ENCODE results near the gene PTK7.
A peak's percentile ranks its signal among the peaks of the same experiment; 100 is the strongest.
"Not testable (repeated sequence)": the region's sequence is repeated elsewhere in the genome, so short reads cannot be mapped to it uniquely, and the experiment has no call there.

PTK7 gene

GRCh38 chr6:43120101-43120763 is 44.1 kb downstream of the PTK7 start:
- DNase-seq = no peak

- DNase-seq = no peak
Observed at GRCh38 chr6:43120944-43121913, 45.1 kb downstream of the PTK7 start.

- no peak for DNase-seq
Observed at GRCh38 chr6:43122146-43122545, 46.0 kb downstream of the PTK7 start.

- peak; percentile 75 for DNase-seq
Observed at GRCh38 chr6:43123461-43124314, 47.6 kb downstream of the PTK7 start.

- peak; percentile 40 for DNase-seq
Observed at GRCh38 chr6:43124481-43124880, 48.4 kb downstream of the PTK7 start.

GRCh38 chr6:43125119-43125518 is 49.0 kb downstream of the PTK7 start:
- no peak for DNase-seq

- DNase-seq = no peak
Observed at GRCh38 chr6:43125555-43125954, 49.4 kb downstream of the PTK7 start.

GRCh38 chr6:43127180-43127579 is 51.1 kb downstream of the PTK7 start:
- DNase-seq = no peak

- DNase-seq = no peak
Observed at GRCh38 chr6:43127877-43128276, 51.8 kb downstream of the PTK7 start.

GRCh38 chr6:43128926-43129325 is 52.8 kb downstream of the PTK7 start:
- no peak for DNase-seq

- DNase-seq = peak; percentile 12
Observed at GRCh38 chr6:43129434-43130194, 53.5 kb downstream of the PTK7 start.

GRCh38 chr6:43130429-43130828 is 54.3 kb downstream of the PTK7 start:
- DNase-seq = no peak

- DNase-seq = not testable (repeated sequence)
Observed at GRCh38 chr6:43131379-43131778, 55.3 kb downstream of the PTK7 start.

- DNase-seq = no peak
Observed at GRCh38 chr6:43138267-43138666, 62.2 kb downstream of the PTK7 start.

- DNase-seq = not testable (repeated sequence)
Observed at GRCh38 chr6:43139973-43140372, 63.9 kb downstream of the PTK7 start.

- no peak for DNase-seq
Observed at GRCh38 chr6:43141644-43142043, 65.5 kb downstream of the PTK7 start.

- no peak for DNase-seq
Observed at GRCh38 chr6:43142101-43142500, 66.0 kb downstream of the PTK7 start.

GRCh38 chr6:43143235-43144128 is 67.4 kb downstream of the PTK7 start:
- peak; percentile 83 for DNase-seq

- no peak for DNase-seq
Observed at GRCh38 chr6:43144879-43145278, 68.8 kb downstream of the PTK7 start.

- no peak for DNase-seq
Observed at GRCh38 chr6:43146261-43146660, 70.1 kb downstream of the PTK7 start.
